Breast epithelium (tissue), 4 donors: Measurements from ENCODE around the gene COTL1. TPM values are rescaled to one million over a fixed set of nuclear protein-coding genes. Genes with fewer than 3 reads are reported as not detected.
"Not testable (repeated sequence)": the region's sequence is repeated elsewhere in the genome, so short reads cannot be mapped to it uniquely, and the experiment has no call there.

Experiments used
- DNase-seq, 2 donors: peaks; one replicate each; pipeline ENCODE4 v3.0.0-alpha.2; 2019; ENCODE audit warnings: low spot score in 2 of 2
- H3K27ac ChIP-seq, 2 donors: fragments of 200-600 bp; sonication (generic) in 1 of 2; one replicate each; pipeline ENCODE4 v1.5.1; 2016 to 2019; ENCODE audit warnings: mild to moderate bottlenecking in 1 of 2
- H3K27me3 ChIP-seq, 2 donors: fragments of 200-600 bp; sonication (generic) in 1 of 2; one replicate each; pipeline versions ENCODE4 v1.5.1 to v1.6.0; 2017 to 2019; ENCODE audit warnings: control low read depth in 1 of 2, mild to moderate bottlenecking in 1 of 2
- H3K36me3 ChIP-seq: fragments of 200-600 bp; one replicate; pipeline ENCODE4 v1.5.1; 2019
- H3K4me1 ChIP-seq, 2 donors: fragments of 200-600 bp; sonication (generic); one replicate each; pipeline ENCODE4 v1.5.1; 2016 to 2019; ENCODE audit warnings: control low read depth in 1 of 2
- H3K4me3 ChIP-seq, 3 donors: fragments of 200-600 bp; sonication (generic); 1 replicate in 2 of 3; 2 replicates in 1 of 3; pipeline ENCODE4 v1.5.1; 2016 to 2019; ENCODE audit warnings: mild to moderate bottlenecking in 3 of 3, moderate library complexity in 2 of 3
- H3K9me3 ChIP-seq, 2 donors: fragments of 200-600 bp; sonication (generic) in 1 of 2; one replicate each; pipeline ENCODE4 v1.5.1; 2016 to 2019; ENCODE audit warnings: control low read depth in 1 of 2
- POLR2A ChIP-seq: fragments of 450-650 bp; IDR thresholded peaks from one replicate; pipeline ENCODE4 v1.6.1; 2016; ENCODE audit warnings: antibody characterized with exemption, mild to moderate bottlenecking, moderate library complexity
- POLR2AphosphoS5 ChIP-seq, 3 donors: sonication (generic); formaldehyde crosslinking; IDR thresholded peaks; one replicate each; pipeline ENCODE4 v1.6.1; 2017; ENCODE audit warnings: antibody characterized with exemption in 3 of 3
- intact Hi-C: fragments of 100-400 bp; cut with DNase I; formaldehyde crosslinking; loops from one replicate; pipeline ENCODE4 v1.15.1; 2023; ENCODE audit warnings: low total_unique reads
- total RNA-seq, 3 donors: library from RNA; depleted of rRNA; stranded (reverse); fragments of >200 nt; gene quantifications; one replicate each; pipeline ENCODE4 v1.1.0, GENCODE V29; 2016
- TF ChIP-seq, protein P1 (sequence below), 3 donors: fragments of 450-650 bp; IDR thresholded peaks; one replicate each; pipeline ENCODE4 v1.5.1; 2016 to 2017; ENCODE audit warnings: antibody characterized with exemption in 3 of 3, mild to moderate bottlenecking in 3 of 3, moderate library complexity in 3 of 3

The COTL1 gene
- total RNA-seq, 3 donors from 2014 or later: 22.0 to 49.2 (median 44.6) TPM

DNA sequence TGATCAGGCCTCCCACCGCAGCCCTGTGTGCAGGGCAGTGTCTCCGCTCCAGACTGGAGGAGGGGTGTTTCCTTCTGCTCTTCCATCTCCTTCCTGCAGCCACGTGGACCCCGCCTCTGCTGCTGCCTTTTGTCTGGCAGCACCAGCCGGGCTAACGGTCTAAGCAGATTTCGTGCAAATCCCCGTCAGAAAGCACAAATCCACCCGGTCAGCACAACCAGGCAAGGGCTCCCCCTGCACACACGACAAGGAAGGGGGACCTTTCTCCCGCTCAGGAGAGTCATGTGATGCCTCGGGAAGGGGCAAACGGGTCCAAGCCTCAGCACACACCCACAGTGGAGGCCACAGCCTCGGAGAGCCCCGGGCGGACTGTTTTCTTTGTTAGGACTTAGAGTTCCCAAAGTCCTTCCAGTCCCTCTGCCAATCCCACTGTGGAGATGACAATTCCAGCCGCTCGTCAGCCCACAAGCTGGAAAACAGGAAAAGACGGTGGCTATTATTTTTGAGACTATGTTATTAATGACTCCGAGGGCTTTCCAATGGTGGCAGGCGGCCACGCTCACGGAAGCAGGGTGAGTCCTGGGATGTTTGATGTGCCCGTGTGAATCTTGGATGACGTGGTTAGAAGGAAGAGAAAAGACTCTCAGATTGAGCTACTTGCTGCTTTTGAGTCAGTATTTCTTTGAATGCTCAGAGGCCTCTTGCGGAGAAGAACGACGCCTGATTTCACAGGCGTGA is 90.9 kb downstream of the COTL1 start:
- H3K4me1 ChIP-seq: peaks cover 0 to 10% of the 10 kb centered on the region in 2 donors
- H3K9me3 ChIP-seq: no peaks in the 10 kb centered on the region
- no peaks in the 10 kb centered on the region for H3K36me3 ChIP-seq
- H3K27ac ChIP-seq: peak overlapping the region; percentile 58 to 60
- TF ChIP-seq POLR2AphosphoS5 (IDR thresholded peaks at IDR 0.05) (no peak), POLR2A (no peak)
- TF ChIP-seq, protein P1, sequence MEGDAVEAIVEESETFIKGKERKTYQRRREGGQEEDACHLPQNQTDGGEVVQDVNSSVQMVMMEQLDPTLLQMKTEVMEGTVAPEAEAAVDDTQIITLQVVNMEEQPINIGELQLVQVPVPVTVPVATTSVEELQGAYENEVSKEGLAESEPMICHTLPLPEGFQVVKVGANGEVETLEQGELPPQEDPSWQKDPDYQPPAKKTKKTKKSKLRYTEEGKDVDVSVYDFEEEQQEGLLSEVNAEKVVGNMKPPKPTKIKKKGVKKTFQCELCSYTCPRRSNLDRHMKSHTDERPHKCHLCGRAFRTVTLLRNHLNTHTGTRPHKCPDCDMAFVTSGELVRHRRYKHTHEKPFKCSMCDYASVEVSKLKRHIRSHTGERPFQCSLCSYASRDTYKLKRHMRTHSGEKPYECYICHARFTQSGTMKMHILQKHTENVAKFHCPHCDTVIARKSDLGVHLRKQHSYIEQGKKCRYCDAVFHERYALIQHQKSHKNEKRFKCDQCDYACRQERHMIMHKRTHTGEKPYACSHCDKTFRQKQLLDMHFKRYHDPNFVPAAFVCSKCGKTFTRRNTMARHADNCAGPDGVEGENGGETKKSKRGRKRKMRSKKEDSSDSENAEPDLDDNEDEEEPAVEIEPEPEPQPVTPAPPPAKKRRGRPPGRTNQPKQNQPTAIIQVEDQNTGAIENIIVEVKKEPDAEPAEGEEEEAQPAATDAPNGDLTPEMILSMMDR (IDR thresholded peaks at IDR 0.05): no peak
- intact Hi-C loops: loop anchor here (10.0 kb wide), 1 partner anchor 68 kb away; no protein-coding TSS in a partner anchor
- H3K27me3 ChIP-seq: no peaks in the 10 kb centered on the region
- DNase-seq: peak in 1 of 2 donors; percentile 52
- peak overlapping the region in 2 of 3 donors; percentile 25 to 51 for H3K4me3 ChIP-seq

DNA sequence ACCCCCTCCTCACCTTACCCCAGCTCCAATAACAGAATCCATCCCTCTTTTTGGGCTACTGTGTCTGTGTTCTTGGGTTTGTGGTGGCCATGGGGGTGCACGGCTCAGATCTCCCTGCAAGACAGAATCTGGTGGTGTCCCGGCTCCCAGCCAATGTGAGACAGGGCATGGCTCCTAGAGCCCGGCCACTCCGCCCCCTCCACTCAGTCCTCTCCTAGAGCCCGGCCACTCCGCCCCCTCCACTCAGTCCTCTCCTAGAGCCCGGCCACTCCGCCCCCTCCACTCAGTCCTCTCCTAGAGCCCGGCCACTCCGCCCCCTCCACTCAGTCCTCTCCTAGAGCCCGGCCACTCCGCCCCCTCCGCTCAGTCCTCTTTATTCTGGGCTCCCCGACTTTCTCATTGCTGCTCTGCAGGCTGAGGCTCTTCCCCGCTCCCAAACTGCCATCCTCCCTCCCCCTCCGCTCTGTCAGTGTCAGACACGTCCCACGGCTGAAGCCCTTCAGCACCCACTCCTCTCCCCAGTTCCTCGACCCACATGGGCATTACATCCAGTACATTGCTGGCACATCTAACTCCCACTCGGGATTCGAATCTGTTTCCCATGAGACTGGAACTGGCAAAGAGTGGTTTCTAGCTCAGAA is 92.8 kb downstream of the COTL1 start:
- intact Hi-C loops: loop anchor here (10.0 kb wide), 1 partner anchor 70 kb away; no protein-coding TSS in a partner anchor
- not testable (repeated sequence) for H3K36me3 ChIP-seq, H3K4me1 ChIP-seq, H3K27ac ChIP-seq, H3K9me3 ChIP-seq, DNase-seq, H3K27me3 ChIP-seq, H3K4me3 ChIP-seq

GRCh38 chr16:84524346-84524920 is 93.4 kb downstream of the COTL1 start:
- H3K4me3 ChIP-seq: no peak overlapping the region
- H3K9me3 ChIP-seq: no peaks in the 10 kb centered on the region
- H3K36me3 ChIP-seq: no peaks in the 10 kb centered on the region
- peaks cover 0 to 6% of the 10 kb centered on the region in 2 donors for H3K4me1 ChIP-seq
- no peaks in the 10 kb centered on the region for H3K27me3 ChIP-seq
- TF ChIP-seq POLR2A (no peak), POLR2AphosphoS5 (IDR thresholded peaks at IDR 0.05) (no peak)
- TF ChIP-seq, protein P1 (IDR thresholded peaks at IDR 0.05): no peak
- no peak overlapping the region for H3K27ac ChIP-seq
- intact Hi-C loops: loop anchor here (10.0 kb wide), 1 partner anchor 70 kb away; no protein-coding TSS in a partner anchor
- DNase-seq: no peak

- intact Hi-C loops: loop anchor here (10.0 kb wide), 1 partner anchor 73 kb away; no protein-coding TSS in a partner anchor
- no peak for DNase-seq
- Histone ChIP-seq H3K36me3 (no peaks in the 10 kb centered on the region), H3K4me1 (no peaks in the 10 kb centered on the region), H3K27ac (no peak overlapping the region), H3K27me3 (no peaks in the 10 kb centered on the region), H3K4me3 (no peak overlapping the region), H3K9me3 (no peaks in the 10 kb centered on the region)
- TF ChIP-seq, protein P1 (IDR thresholded peaks at IDR 0.05): no peak
- TF ChIP-seq POLR2A: no peak
- TF ChIP-seq POLR2AphosphoS5 (IDR thresholded peaks at IDR 0.05): no peak
Measured at GRCh38 chr16:84521497-84521770, 96.4 kb downstream of the COTL1 start.

- Histone ChIP-seq H3K27ac (no peak overlapping the region), H3K27me3 (no peaks in the 10 kb centered on the region), H3K36me3 (no peaks in the 10 kb centered on the region), H3K9me3 (no peaks in the 10 kb centered on the region), H3K4me1 (no peaks in the 10 kb centered on the region), H3K4me3 (no peak overlapping the region)
- DNase-seq: peak in 1 of 2 donors; percentile 61
- TF ChIP-seq, protein P1 (IDR thresholded peaks at IDR 0.05): no peak
- no peak for TF ChIP-seq POLR2A
- no peak for TF ChIP-seq POLR2AphosphoS5 (IDR thresholded peaks at IDR 0.05)
- intact Hi-C loops: loop anchor here (10.0 kb wide), 1 partner anchor 74 kb away; no protein-coding TSS in a partner anchor
Measured at GRCh38 chr16:84520725-84521496, 97.0 kb downstream of the COTL1 start.
